MV-4-11 (cell line): ENCODE results near the gene GRIK3.
"Not testable (repeated sequence)": the region's sequence is repeated elsewhere in the genome, so short reads cannot be mapped to it uniquely, and the experiment has no call there.

ENCODE experiments used
- DNase-seq: peaks from one replicate; lab custom pipeline; 2025; lab: John Stamatoyannopoulos, UW

Gene GRIK3

DNA sequence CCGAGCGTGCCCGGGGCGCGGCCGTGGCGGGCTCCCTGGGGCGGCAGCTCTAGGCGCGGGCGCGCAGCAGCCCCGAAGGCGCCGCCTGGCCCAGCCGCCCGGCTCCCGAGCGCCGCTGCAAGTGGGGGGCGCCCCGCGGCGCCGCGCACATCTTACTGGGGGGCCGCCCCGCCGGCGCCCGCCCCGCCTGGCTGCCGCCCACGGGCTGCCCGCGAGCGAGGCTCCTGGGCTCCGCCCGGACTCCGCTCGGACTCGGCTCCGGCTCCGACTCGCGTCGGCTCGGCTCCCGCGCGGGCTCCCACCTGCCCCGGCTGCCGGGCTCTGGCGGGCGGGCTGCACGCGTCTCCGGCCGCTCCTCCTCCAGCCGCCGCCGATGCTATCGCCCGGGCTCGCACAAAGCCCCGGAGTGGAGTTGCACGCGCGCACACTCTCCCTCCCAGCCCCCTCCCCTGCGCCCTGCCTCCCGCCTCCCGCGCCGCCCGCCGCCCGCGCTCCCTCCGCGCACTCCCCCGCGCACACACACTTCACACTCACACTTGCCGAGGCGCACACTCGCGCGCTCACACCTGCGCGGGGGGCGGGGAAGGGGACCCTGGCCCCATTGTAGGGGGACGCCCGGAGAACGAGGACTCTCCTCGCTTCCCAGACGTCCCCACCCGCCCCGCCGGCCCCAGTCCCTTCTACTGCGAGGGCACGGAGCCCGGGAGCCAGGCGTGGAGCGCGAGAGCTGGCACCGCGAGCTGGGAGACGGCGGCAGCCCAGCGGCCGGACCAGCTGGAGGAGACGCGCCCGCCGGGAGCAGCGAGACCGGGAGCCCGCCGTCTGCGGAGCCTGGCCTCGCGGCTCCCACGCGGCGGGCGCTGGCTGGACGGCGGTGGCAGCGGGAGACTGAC, at the start of gene GRIK3:
Gene GRIK3 (minus strand): TSS at position 395 of the 893 bp plus-strand sequence. CDS start 407 bp downstream, outside the sequence.
- no peak for DNase-seq

- no peak for DNase-seq
These were observed 49.7 kb upstream of the GRIK3 start for GRCh38 chr1:37084013-37084412.

GRCh38 chr1:37083603-37084002, 49.3 kb upstream of the GRIK3 start:
- DNase-seq = no peak

DNA sequence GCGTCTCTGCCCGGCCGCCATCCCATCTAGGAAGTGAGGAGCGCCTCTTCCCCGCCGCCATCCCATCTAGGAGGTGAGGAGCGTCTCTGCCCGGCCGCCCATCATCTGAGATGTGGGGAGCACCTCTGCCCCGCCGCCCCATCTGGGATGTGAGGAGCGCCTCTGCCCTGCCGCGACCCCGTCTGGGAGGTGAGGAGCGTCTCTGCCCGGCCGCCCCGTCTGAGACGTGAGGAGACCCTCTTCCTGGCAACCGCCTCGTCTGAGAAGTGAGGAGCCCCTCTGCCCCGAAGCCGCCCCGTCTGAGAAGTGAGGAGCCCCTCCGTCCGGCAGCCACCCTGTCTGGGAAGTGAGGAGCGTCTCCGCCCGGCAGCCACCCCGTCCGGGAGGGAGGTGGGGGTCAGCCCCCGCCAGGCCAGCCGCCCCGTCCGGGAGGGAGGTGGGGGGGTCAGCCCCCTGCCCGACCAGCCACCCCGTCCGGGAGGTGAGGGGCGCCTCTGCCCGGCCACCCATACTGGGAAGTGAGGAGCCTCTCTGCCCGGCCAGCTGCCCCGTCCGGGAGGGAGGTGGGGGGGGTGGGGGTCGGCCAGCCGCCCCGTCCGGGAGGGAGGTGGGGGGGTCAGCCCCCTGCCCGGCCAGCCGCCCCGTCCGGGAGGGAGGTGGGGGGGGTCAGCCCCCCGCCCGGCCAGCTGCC, 46.1 kb upstream of the GRIK3 start:
- not testable (repeated sequence) for DNase-seq

DNA sequence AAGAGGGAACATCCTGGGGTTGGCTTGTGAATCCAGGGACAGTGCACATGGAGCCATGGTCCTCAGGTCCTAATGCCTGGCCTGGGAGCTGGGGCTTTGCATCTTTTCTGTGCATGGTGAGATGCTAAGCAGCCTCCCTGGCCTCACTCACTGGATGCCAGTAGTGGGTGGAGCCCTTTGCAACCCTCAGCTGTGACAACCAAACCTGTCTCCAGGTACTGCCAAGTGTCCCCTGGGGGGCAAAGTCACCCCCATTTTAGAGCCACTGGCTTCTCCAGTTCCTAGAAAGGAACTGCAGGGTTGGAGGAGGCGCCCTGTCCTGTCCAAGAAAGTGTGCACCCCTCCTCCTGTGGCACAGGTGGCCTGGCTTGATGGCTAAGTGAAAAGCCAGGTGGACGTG, 44.6 kb upstream of the GRIK3 start:
- no peak for DNase-seq

- DNase-seq = no peak
These were observed 41.9 kb upstream of the GRIK3 start for GRCh38 chr1:37076168-37076567.

DNA sequence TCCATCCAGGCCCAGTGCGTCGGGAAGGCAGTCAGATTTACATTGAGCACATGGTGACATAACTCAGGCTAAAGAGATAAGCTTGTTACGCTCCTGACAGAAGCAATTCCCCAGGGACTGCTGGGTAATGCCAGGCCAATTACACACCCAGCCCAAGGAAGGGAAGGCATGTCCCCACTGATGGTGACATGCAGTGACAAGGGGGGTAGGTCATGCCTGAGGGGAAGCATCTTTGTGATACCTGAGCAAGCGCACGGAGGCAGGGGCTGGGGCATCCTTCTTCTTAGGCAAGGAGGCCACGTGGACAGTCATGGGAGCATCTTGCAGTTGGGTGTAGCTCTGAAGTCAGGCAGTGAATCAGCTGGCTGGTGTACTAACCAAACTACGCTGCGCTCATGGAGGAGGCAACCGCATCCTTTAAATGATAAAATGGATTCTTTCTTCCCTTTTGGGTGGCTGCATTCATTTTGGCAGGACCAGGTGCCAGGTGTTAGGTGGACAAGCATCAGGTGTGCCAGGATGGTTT, 39.6 kb upstream of the GRIK3 start:
- no peak for DNase-seq

GRCh38 chr1:37073152-37073853, 39.0 kb upstream of the GRIK3 start:
- DNase-seq = no peak

- DNase-seq = no peak
These were observed 37.5 kb upstream of the GRIK3 start for GRCh38 chr1:37071829-37072228.

GRCh38 chr1:37070126-37070525, 35.8 kb upstream of the GRIK3 start:
- DNase-seq = no peak

GRCh38 chr1:37069406-37069805, 35.1 kb upstream of the GRIK3 start:
- no peak for DNase-seq

GRCh38 chr1:37068897-37069296, 34.6 kb upstream of the GRIK3 start:
- no peak for DNase-seq

DNA sequence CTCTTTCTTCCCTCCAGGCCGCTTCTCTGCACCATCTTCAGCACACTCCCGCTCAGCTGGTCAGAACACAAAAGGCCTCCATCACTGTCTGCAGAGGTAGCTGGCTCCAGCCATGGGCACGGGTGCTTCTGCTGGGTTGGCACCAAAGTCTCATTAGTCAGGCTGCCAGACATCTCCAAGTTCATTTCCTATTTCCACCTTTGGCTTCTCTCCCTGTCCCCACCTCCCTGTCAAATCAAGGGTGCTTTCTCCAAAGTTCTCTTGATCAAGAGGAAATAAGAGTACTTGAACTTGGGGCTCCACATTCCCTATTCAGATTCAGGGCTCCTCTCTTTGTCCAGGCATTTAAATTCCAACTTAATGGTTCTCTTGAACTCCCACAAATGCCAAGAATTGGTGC, 33.9 kb upstream of the GRIK3 start:
- DNase-seq = no peak

DNA sequence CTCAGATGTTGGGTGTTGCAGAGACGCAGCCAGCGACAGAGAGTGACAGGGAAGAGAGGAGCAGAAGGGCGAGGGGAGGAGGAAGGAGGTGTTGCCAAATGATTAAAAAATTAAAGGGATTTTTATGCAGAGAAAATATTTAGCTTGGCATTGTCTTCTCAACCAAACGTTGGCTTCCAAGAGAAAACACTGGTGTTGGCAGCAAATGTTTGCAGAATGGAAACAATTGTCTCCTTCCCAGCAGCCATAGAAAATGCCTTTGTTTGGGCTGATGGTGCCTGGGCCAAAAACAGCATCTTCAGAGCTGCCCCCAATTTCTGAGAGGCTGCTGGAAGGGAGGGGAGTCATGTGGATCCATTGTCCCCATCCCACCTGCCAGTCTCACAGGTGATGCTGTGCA, 29.7 kb upstream of the GRIK3 start:
- no peak for DNase-seq

GRCh38 chr1:37059346-37059745, 25.0 kb upstream of the GRIK3 start:
- DNase-seq = no peak

DNA sequence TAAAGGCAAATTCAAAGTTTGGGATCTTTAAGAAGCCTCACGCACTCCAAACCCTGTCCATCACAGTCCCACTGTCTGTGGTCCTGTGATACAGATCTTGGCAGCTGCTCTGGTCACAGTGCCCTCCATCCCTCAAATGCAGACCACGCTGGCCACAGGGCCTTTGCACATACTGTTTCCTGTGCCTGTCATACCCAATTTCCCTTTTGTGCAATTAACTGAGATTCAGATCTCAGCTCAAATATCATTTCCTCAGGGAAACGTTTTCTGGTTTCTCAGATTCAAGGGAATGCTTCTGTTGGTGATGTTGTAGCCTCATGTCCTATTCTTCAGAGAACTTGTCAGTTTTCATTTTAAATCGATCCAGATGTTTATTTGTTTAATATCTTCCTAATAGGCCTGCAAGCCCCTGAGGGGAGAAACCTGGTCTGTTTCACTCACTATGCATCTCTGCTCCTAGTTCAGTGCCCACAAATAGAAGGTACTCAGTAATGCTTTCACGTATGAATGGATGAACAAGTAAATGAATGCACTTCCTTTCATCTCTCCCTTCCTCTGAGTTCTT, 24.2 kb upstream of the GRIK3 start:
- no peak for DNase-seq

GRCh38 chr1:37056325-37056724, 22.0 kb upstream of the GRIK3 start:
- no peak for DNase-seq

DNA sequence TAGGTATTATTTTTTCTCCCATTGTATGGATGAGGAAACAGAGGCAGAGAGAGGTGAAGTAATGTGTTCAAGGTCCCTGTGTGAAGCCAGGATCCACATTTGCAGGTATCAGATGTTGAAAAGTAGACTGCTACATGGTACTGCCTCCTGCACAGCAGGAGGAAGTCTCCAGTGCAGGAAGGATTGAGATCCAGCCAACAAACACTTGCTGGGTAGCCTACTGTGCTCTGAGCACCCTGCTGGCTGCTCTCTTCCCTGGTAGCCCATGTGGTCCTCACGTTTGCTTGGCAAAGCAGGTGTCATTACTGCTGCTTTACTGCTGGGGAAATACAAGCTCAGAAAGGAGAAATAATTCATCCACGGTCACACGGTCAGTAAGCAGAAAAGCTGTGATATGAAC, 21.3 kb upstream of the GRIK3 start:
- DNase-seq = no peak

DNA sequence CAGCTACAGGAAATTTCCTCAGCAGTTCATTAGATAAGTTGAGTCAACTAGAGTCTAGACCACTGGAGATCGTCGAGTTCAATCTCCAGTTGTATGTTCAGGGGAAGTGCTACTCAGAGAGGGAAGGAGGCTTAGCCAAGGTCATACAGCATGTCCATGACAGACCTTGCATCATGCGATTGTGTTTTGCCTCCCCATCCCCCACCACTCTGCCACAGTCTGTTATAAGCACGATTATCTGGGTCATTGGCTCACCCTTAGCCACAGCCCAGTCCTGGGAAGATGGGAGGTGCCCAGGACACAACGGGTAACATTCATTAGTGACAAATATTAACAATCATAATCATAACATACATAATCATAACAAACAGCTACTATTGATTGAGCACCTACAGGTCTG, 18.9 kb upstream of the GRIK3 start:
- no peak for DNase-seq

GRCh38 chr1:37052120-37052519, 17.8 kb upstream of the GRIK3 start:
- no peak for DNase-seq

DNA sequence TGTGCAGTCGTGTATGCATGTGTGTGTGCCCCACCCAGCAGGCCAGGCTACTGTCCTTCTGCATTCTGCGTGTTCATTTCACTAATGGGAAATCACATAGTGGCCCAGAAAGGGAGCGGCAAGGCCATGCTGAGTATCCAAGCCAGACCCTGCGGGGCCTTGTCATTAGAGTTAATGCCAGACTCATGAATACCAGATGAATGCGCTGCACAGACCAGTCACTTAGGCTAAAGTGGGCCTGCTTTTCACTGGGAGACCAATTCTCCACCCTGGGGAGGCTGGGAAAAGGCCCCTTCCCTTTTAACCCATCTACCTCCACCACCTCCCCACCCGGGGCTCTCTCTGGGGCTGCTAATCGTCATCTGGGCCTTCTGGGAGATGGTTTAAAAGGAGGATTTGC, 17.0 kb upstream of the GRIK3 start:
- DNase-seq = no peak

DNA sequence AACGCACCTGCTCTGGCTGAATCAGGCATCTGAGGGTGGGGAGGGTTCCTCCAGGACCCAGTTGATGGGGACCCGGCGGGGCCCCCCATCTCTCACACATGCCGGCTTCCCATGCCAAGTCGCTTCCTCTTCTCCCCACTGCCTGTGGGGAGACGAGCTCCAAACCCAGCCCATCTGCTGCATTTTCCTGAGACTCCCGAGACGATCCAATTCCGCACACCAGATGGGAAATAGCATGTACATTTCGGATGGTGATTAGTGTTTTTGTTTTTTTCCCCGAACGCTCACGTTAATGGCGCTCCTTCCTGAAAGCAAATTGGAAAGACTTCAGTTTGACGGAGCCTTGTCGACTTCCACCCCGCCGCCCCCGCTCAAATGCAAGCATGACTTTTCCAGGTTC, 13.2 kb upstream of the GRIK3 start:
- no peak for DNase-seq
